ENCODE data around the gene ZSCAN30. TPM values are rescaled to one million over a fixed set of nuclear protein-coding genes. Genes with fewer than 3 reads are reported as not detected.

Gene ZSCAN30
- total RNA-seq (10 to 100 TPM; 14.0 to 23.2 (median 20.8) TPM), polyA plus RNA-seq (1 to 10 TPM; 5.5 to 7.2 TPM), total RNA-seq (21.0 reads per million, percentile 51 among the genes with 10 or more reads in this experiment)

GRCh38 chr18:35290094-35290735 lies at the start of gene ZSCAN30:
TSS of gene ZSCAN30 (minus strand) at chr18:35290229. CDS start at chr18:35264352, 25,877 bp downstream.
- peak within 1 kb of the TSS; percentile 86 for H3K27ac ChIP-seq (ENCODE audit: low read depth, low read length)
- no peaks in the 10 kb centered on the region for H3K9me3 ChIP-seq (ENCODE audit: control insufficient read depth in 2 of 3, low read length in 3 of 3)
- DNase-seq (peak; percentile 90 to 96 (median 94)), ATAC-seq (peak; percentile 99)
- H3K4me3 ChIP-seq (ENCODE audit: low read length): peak within 1 kb of the TSS; percentile 90
- H3K4me3 Mint-ChIP-seq: peak within 1 kb of the TSS; percentile 97 to 99 (median 98)
- H3K4me1 ChIP-seq (ENCODE audit: control insufficient read depth in 2 of 2, insufficient read depth in 2 of 2, low read length in 2 of 2): peaks cover 16 to 18% of the 10 kb centered on the region in 2 donors
- POLR2A ChIA-PET: interaction anchor here (0.9 to 3.3 kb wide), 10 partner anchors 11 to 259 kb away, joined by 3 to 32 read pairs (median 4); partner anchors contain the start of genes INO80C, ZNF24 and ZNF397
- H3K36me3 ChIP-seq (ENCODE audit: control insufficient read depth in 2 of 3, insufficient read depth in 3 of 3, low read length in 3 of 3): peaks cover 0 to 9% (median 0%) of the 10 kb centered on the region in 3 experiments
- no peaks in the 10 kb centered on the region for H3K27me3 Mint-ChIP-seq
- peaks cover 0 to 22% (median 3%) of the 10 kb centered on the region in 11 donors for H3K9me3 Mint-ChIP-seq
- no peaks in the 10 kb centered on the region for H3K27me3 ChIP-seq (ENCODE audit: control insufficient read depth in 2 of 2, insufficient read depth in 2 of 2, low read length in 2 of 2)
- peaks cover 0 to 50% (median 30%) of the 10 kb centered on the region in 5 donors for H3K36me3 Mint-ChIP-seq
- H3K27ac Mint-ChIP-seq: peak within 1 kb of the TSS; percentile 94 to 100 (median 98)
- intact Hi-C loops (cut with micrococcal nuclease): loop anchor here (1.0 to 5.0 kb wide), 17 partner anchors 23 to 1539 kb away; partner anchors contain the start of genes ELP2 (in 2 of the 2), INO80C (in 2 of the 2), MAPRE2 (in 2 of the 2) and RMP24 (in 2 of the 2)
- CTCF ChIA-PET: no interaction called here
- peaks cover 29 to 86% (median 75%) of the 10 kb centered on the region in 7 donors for H3K4me1 Mint-ChIP-seq

GRCh38 chr18:35337286-35337685 lies 47.3 kb upstream of the ZSCAN30 start:
- no peak overlapping the region for H3K27ac ChIP-seq (ENCODE audit: low read depth, low read length)
- H3K27ac Mint-ChIP-seq: peak overlapping the region in 3 of 9 donors; percentile 20 to 49 (median 23)
- POLR2A ChIA-PET: interaction anchor here (1.4 kb wide), 1 partner anchor 37 kb away, joined by 3 read pairs; no protein-coding TSS in a partner anchor
- peaks cover 6 to 7% of the 10 kb centered on the region in 2 donors for H3K4me1 ChIP-seq (ENCODE audit: control insufficient read depth in 2 of 2, insufficient read depth in 2 of 2, low read length in 2 of 2)
- peaks cover 25 to 87% (median 76%) of the 10 kb centered on the region in 7 donors for H3K4me1 Mint-ChIP-seq
- no peaks in the 10 kb centered on the region for H3K27me3 Mint-ChIP-seq
- CTCF ChIA-PET: no interaction called here
- H3K9me3 Mint-ChIP-seq: no peaks in the 10 kb centered on the region
- H3K27me3 ChIP-seq (ENCODE audit: control insufficient read depth in 2 of 2, insufficient read depth in 2 of 2, low read length in 2 of 2): no peaks in the 10 kb centered on the region
- no peak for DNase-seq
- no peak for ATAC-seq
- intact Hi-C loops (cut with micrococcal nuclease): no loop called here
- no peak overlapping the region for H3K4me3 Mint-ChIP-seq
- H3K4me3 ChIP-seq (ENCODE audit: low read length): no peak overlapping the region
- peaks cover 3 to 81% (median 64%) of the 10 kb centered on the region in 5 donors for H3K36me3 Mint-ChIP-seq
- H3K36me3 ChIP-seq (ENCODE audit: control insufficient read depth in 2 of 3, insufficient read depth in 3 of 3, low read length in 3 of 3): peaks cover 13 to 73% (median 22%) of the 10 kb centered on the region in 3 experiments
- no peaks in the 10 kb centered on the region for H3K9me3 ChIP-seq (ENCODE audit: control insufficient read depth in 2 of 3, low read length in 3 of 3)

DNA sequence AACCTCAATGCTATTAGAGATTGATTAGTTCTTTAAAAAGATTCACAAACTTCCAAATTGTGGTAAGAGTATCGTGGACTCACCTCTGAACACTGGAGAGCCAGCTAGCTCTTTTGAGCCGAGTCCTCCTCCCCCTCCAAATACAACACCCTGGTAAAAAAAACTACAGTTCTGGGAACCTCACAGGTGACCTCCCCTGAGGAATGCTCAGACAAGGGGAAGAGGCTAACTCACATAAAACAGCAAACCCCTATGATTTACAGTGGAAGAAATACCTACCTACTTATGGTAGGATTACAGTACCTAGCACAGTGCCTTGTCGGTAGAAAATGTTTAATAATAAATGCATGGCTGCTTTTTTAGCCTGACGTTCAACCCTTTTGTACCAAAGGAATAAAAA lies 45.8 kb upstream of the ZSCAN30 start:
- peaks cover under 1 to 4% of the 10 kb centered on the region in 2 donors for H3K4me1 ChIP-seq (ENCODE audit: control insufficient read depth in 2 of 2, insufficient read depth in 2 of 2, low read length in 2 of 2)
- Mint-ChIP-seq H3K4me1 (peaks cover 25 to 76% (median 66%) of the 10 kb centered on the region in 7 donors), H3K27me3 (no peaks in the 10 kb centered on the region), H3K4me3 (no peak overlapping the region), H3K27ac (peak overlapping the region in 4 of 9 donors; percentile 24 to 73 (median 37)), H3K9me3 (no peaks in the 10 kb centered on the region), H3K36me3 (peaks cover 3 to 82% (median 64%) of the 10 kb centered on the region in 5 donors)
- intact Hi-C loops (cut with micrococcal nuclease): no loop called here
- H3K4me3 ChIP-seq (ENCODE audit: low read length): no peak overlapping the region
- POLR2A ChIA-PET: interaction anchor here (1.4 kb wide), 1 partner anchor 8 kb away, joined by 4 read pairs; the partner anchor contains the start of gene ZNF24
- CTCF ChIA-PET: no interaction called here
- H3K36me3 ChIP-seq (ENCODE audit: control insufficient read depth in 2 of 3, insufficient read depth in 3 of 3, low read length in 3 of 3): peaks cover 13 to 80% (median 27%) of the 10 kb centered on the region in 3 experiments
- no peak for DNase-seq
- no peak overlapping the region for H3K27ac ChIP-seq (ENCODE audit: low read depth, low read length)
- no peaks in the 10 kb centered on the region for H3K9me3 ChIP-seq (ENCODE audit: control insufficient read depth in 2 of 3, low read length in 3 of 3)
- no peak for ATAC-seq
- H3K27me3 ChIP-seq (ENCODE audit: control insufficient read depth in 2 of 2, insufficient read depth in 2 of 2, low read length in 2 of 2): no peaks in the 10 kb centered on the region

DNA sequence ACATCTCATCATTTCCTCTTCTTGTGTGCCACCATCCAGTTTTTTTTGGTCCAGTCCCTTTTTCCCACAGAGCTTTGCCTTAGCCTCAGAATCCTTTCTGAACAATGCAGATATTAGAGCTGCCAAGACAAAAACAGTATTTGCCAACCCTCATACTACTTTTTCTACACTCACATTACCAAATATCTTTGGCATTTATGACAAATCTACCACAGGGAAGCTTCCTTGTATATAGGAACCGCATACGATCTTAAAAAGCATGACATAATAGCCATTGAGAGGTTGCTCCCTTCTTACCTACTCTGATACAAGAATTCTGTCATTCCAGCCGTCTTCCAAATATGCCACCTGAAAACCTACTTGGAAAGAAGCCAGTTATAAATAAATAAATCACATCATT lies 44.8 kb upstream of the ZSCAN30 start:
- H3K27ac ChIP-seq (ENCODE audit: low read depth, low read length): no peak overlapping the region
- H3K27me3 Mint-ChIP-seq: no peaks in the 10 kb centered on the region
- intact Hi-C loops (cut with micrococcal nuclease): no loop called here
- H3K27me3 ChIP-seq (ENCODE audit: control insufficient read depth in 2 of 2, insufficient read depth in 2 of 2, low read length in 2 of 2): no peaks in the 10 kb centered on the region
- H3K36me3 ChIP-seq (ENCODE audit: control insufficient read depth in 2 of 3, insufficient read depth in 3 of 3, low read length in 3 of 3): peaks cover 13 to 73% (median 27%) of the 10 kb centered on the region in 3 experiments
- H3K4me1 ChIP-seq (ENCODE audit: control insufficient read depth in 2 of 2, insufficient read depth in 2 of 2, low read length in 2 of 2): peaks cover 0 to 3% of the 10 kb centered on the region in 2 donors
- H3K9me3 ChIP-seq (ENCODE audit: control insufficient read depth in 2 of 3, low read length in 3 of 3): no peaks in the 10 kb centered on the region
- ChIA-PET CTCF (no interaction called here), POLR2A (interaction anchor here (1.4 kb wide), 1 partner anchor 9 kb away, joined by 4 read pairs; the partner anchor contains the start of gene ZNF24)
- no peak overlapping the region for H3K4me3 Mint-ChIP-seq
- H3K36me3 Mint-ChIP-seq: peaks cover 3 to 74% (median 61%) of the 10 kb centered on the region in 5 donors
- DNase-seq (no peak), ATAC-seq (no peak)
- H3K27ac Mint-ChIP-seq: peak overlapping the region in 5 of 9 donors; percentile 12 to 69 (median 44)
- peaks cover 16 to 66% (median 56%) of the 10 kb centered on the region in 7 donors for H3K4me1 Mint-ChIP-seq
- H3K4me3 ChIP-seq (ENCODE audit: low read length): no peak overlapping the region
- H3K9me3 Mint-ChIP-seq: no peaks in the 10 kb centered on the region

- Mint-ChIP-seq H3K27me3 (no peaks in the 10 kb centered on the region), H3K36me3 (peaks cover 3 to 68% (median 55%) of the 10 kb centered on the region in 5 donors), H3K4me3 (no peak overlapping the region), H3K9me3 (no peaks in the 10 kb centered on the region), H3K4me1 (peaks cover 10 to 60% (median 50%) of the 10 kb centered on the region in 7 donors), H3K27ac (peak overlapping the region in 1 of 9 donors; percentile 12)
- ChIA-PET POLR2A (interaction anchor here (1.4 kb wide), 1 partner anchor 10 kb away, joined by 4 read pairs; the partner anchor contains the start of gene ZNF24), CTCF (no interaction called here)
- Histone ChIP-seq H3K4me1 (ENCODE audit: control insufficient read depth in 2 of 2, insufficient read depth in 2 of 2, low read length in 2 of 2) (peaks cover 0 to 3% of the 10 kb centered on the region in 2 donors), H3K27ac (ENCODE audit: low read depth, low read length) (no peak overlapping the region), H3K36me3 (ENCODE audit: control insufficient read depth in 2 of 3, insufficient read depth in 3 of 3, low read length in 3 of 3) (peaks cover 13 to 67% (median 24%) of the 10 kb centered on the region in 3 experiments), H3K27me3 (ENCODE audit: control insufficient read depth in 2 of 2, insufficient read depth in 2 of 2, low read length in 2 of 2) (no peaks in the 10 kb centered on the region), H3K4me3 (ENCODE audit: low read length) (no peak overlapping the region), H3K9me3 (ENCODE audit: control insufficient read depth in 2 of 3, low read length in 3 of 3) (no peaks in the 10 kb centered on the region)
- DNase-seq (no peak), ATAC-seq (no peak)
- intact Hi-C loops (cut with micrococcal nuclease): no loop called here
Measured at GRCh38 chr18:35334212-35334611, 44.2 kb upstream of the ZSCAN30 start.

GRCh38 chr18:35331367-35332087 lies 41.5 kb upstream of the ZSCAN30 start:
- intact Hi-C loops (cut with micrococcal nuclease): no loop called here
- Histone ChIP-seq H3K4me3 (ENCODE audit: low read length) (no peak overlapping the region), H3K27me3 (ENCODE audit: control insufficient read depth in 2 of 2, insufficient read depth in 2 of 2, low read length in 2 of 2) (no peaks in the 10 kb centered on the region), H3K9me3 (ENCODE audit: control insufficient read depth in 2 of 3, low read length in 3 of 3) (no peaks in the 10 kb centered on the region), H3K27ac (ENCODE audit: low read depth, low read length) (no peak overlapping the region), H3K36me3 (ENCODE audit: control insufficient read depth in 2 of 3, insufficient read depth in 3 of 3, low read length in 3 of 3) (peaks cover 10 to 41% (median 13%) of the 10 kb centered on the region in 3 experiments), H3K4me1 (ENCODE audit: control insufficient read depth in 2 of 2, insufficient read depth in 2 of 2, low read length in 2 of 2) (peaks cover 0 to 3% of the 10 kb centered on the region in 2 donors)
- ChIA-PET CTCF (no interaction called here), POLR2A (no interaction called here)
- ATAC-seq: no peak
- Mint-ChIP-seq H3K36me3 (peaks cover 0 to 42% (median 36%) of the 10 kb centered on the region in 5 donors), H3K4me1 (peaks cover 2 to 33% (median 24%) of the 10 kb centered on the region in 7 donors), H3K9me3 (peaks cover 0 to 5% (median 0%) of the 10 kb centered on the region in 11 donors), H3K27me3 (no peaks in the 10 kb centered on the region), H3K4me3 (no peak overlapping the region), H3K27ac (no peak overlapping the region)
- no peak for DNase-seq
